ENCODE results near the gene MCU.

DNA sequence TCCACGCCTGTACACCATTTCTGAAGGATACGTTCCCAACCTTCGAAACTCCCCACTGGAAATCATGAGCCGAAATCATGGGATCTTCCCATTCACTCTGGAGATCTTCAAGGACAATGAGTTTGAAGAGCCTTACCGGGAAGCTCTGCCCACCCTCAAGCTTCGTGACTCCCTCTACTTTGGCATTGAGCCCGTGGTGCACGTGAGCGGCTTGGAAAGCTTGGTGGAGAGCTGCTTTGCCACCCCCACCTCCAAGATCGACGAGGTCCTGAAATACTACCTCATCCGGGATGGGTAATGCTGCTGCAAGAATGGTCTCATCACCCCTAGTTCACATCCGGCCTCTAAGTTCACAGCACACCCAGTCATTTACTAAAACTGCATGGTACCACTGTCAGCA lies 232.4 kb downstream of the MCU start:
- no peak for TF ChIP-seq POLR2AphosphoS5 (IDR thresholded peaks at IDR 0.05; ENCODE audit: low read depth, low read length)
- TF ChIP-seq, protein P1, sequence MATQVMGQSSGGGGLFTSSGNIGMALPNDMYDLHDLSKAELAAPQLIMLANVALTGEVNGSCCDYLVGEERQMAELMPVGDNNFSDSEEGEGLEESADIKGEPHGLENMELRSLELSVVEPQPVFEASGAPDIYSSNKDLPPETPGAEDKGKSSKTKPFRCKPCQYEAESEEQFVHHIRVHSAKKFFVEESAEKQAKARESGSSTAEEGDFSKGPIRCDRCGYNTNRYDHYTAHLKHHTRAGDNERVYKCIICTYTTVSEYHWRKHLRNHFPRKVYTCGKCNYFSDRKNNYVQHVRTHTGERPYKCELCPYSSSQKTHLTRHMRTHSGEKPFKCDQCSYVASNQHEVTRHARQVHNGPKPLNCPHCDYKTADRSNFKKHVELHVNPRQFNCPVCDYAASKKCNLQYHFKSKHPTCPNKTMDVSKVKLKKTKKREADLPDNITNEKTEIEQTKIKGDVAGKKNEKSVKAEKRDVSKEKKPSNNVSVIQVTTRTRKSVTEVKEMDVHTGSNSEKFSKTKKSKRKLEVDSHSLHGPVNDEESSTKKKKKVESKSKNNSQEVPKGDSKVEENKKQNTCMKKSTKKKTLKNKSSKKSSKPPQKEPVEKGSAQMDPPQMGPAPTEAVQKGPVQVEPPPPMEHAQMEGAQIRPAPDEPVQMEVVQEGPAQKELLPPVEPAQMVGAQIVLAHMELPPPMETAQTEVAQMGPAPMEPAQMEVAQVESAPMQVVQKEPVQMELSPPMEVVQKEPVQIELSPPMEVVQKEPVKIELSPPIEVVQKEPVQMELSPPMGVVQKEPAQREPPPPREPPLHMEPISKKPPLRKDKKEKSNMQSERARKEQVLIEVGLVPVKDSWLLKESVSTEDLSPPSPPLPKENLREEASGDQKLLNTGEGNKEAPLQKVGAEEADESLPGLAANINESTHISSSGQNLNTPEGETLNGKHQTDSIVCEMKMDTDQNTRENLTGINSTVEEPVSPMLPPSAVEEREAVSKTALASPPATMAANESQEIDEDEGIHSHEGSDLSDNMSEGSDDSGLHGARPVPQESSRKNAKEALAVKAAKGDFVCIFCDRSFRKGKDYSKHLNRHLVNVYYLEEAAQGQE (IDR thresholded peaks at IDR 0.05; ENCODE audit: insufficient read depth in 1 of 2, low read depth in 2 of 2, low read length in 2 of 2): no peak

All from PFSK-1 (cell line).